HepG2 (cell line): ENCODE results near the gene ITIH3. TPM values are rescaled to one million over a fixed set of nuclear protein-coding genes. Genes with fewer than 3 reads are reported as not detected.

Experiments used
- JUN ChIP-seq: sonication (generic); formaldehyde crosslinking; IDR thresholded peaks from 2 replicates; pipeline ENCODE4 v1.4.0; 2020; ENCODE audit warnings: mild to moderate bottlenecking, missing genetic modification reagents
- MED1 ChIP-seq: sonication (generic); formaldehyde crosslinking; IDR thresholded peaks from 2 replicates; pipeline ENCODE4 v1.4.0; 2020; ENCODE audit warnings: missing genetic modification reagents
- MTA1 ChIP-seq: sonication (generic); formaldehyde crosslinking; IDR thresholded peaks from 2 replicates; pipeline ENCODE4 v1.4.0; 2020; ENCODE audit warnings: missing genetic modification reagents, mild to moderate bottlenecking, borderline replicate concordance
- NFE2L1 ChIP-seq: sonication (generic); formaldehyde crosslinking; IDR thresholded peaks from 2 replicates; pipeline ENCODE4 v1.4.0; 2020; ENCODE audit warnings: missing genetic modification reagents, mild to moderate bottlenecking, borderline replicate concordance
- NFE2L2 ChIP-seq: fragments of 150-350 bp; IDR thresholded peaks from 2 replicates; pipeline ENCODE4 v1.6.1; 2014; ENCODE audit warnings: low read length
- NR2F2 ChIP-seq: IDR thresholded peaks from 2 replicates; pipeline ENCODE4 v1.6.1; 2012; ENCODE audit warnings: low read depth, inconsistent platforms, borderline replicate concordance
- PPARG ChIP-seq: conservative IDR thresholded peaks from 2 replicates; pipeline ENCODE4 v1.6.1; 2016; ENCODE audit warnings: missing biosample characterization, missing genetic modification reagents
- RCOR2 ChIP-seq: IDR thresholded peaks from 2 replicates; pipeline ENCODE4 v1.6.1; 2016; ENCODE audit warnings: missing biosample characterization, missing genetic modification reagents
- TAF1 ChIP-seq: sonication (generic); formaldehyde crosslinking; IDR thresholded peaks from 2 replicates; pipeline ENCODE4 v1.4.0; 2020; ENCODE audit warnings: missing genetic modification reagents
- TEAD2 ChIP-seq: sonication (generic); formaldehyde crosslinking; IDR thresholded peaks from 2 replicates; pipeline ENCODE4 v1.9.0; 2021; ENCODE audit warnings: missing genetic modification reagents
- ZBTB3 ChIP-seq: sonication (generic); formaldehyde crosslinking; IDR thresholded peaks from 2 replicates; pipeline ENCODE4 v1.4.0; 2020; ENCODE audit warnings: low read depth, mild to moderate bottlenecking, moderate library complexity, missing genetic modification reagents, borderline replicate concordance
- ZNF556 ChIP-seq: sonication (generic); formaldehyde crosslinking; IDR thresholded peaks from 2 replicates; pipeline ENCODE4 v1.4.0; 2020; ENCODE audit warnings: mild to moderate bottlenecking, missing genetic modification reagents, borderline replicate concordance
- ZNF891 ChIP-seq: sonication (generic); formaldehyde crosslinking; IDR thresholded peaks from 2 replicates; pipeline ENCODE4 v1.5.0; 2020; ENCODE audit warnings: mild to moderate bottlenecking, missing genetic modification reagents
- polyA plus RNA-seq, 8 experiments: library from polyadenylated mRNA; depleted of rRNA in 3 of 8; stranded (reverse) in 7 of 8; unstranded in 1 of 8; fragments of >200 nt; fragmentation: Illumina TruSeq in 4 of 8; extraction: Trizol in 4 of 8; gene quantifications; 2 replicates each; pipeline versions ENCODE4 v1.2.1 to v1.2.3, GENCODE V29; 2011 to 2016; ENCODE audit warnings: low read depth in 4 of 8, missing spikeins in 1 of 8, mixed read lengths in 1 of 8; ENCODE audit not compliant: insufficient read depth in 1 of 8
- total RNA-seq, 5 experiments: library from RNA; depleted of rRNA; stranded (reverse); fragments of >200 nt; fragmentation: Illumina TruSeq; extraction: Trizol; gene quantifications; 2 replicates each; pipeline ENCODE4 v1.2.3, GENCODE V29; 2016; ENCODE audit warnings: low read depth in 1 of 5
- TF ChIP-seq, protein P1 (sequence below): sonication (generic); formaldehyde crosslinking; IDR thresholded peaks from 2 replicates; pipeline ENCODE4 v1.9.0; 2021; ENCODE audit warnings: missing genetic modification reagents, mild to moderate bottlenecking, borderline replicate concordance
- TF ChIP-seq, protein P2 (sequence below): sonication (generic); formaldehyde crosslinking; IDR thresholded peaks from 2 replicates; pipeline ENCODE4 v1.8.0; 2022; ENCODE audit warnings: mild to moderate bottlenecking, missing genetic modification reagents, moderate library complexity
- TF ChIP-seq, protein P3 (sequence below): sonication (generic); formaldehyde crosslinking; IDR thresholded peaks from 2 replicates; pipeline ENCODE4 v1.8.0; 2022; ENCODE audit warnings: missing genetic modification reagents, mild to moderate bottlenecking, borderline replicate concordance
- TF ChIP-seq, protein P4 (sequence below): sonication (generic); formaldehyde crosslinking; IDR thresholded peaks from 2 replicates; pipeline ENCODE4 v1.8.0; 2022; ENCODE audit warnings: missing genetic modification reagents, mild to moderate bottlenecking, inconsistent platforms, borderline replicate concordance
- TF ChIP-seq, protein P5 (sequence below): sonication (generic); formaldehyde crosslinking; IDR thresholded peaks from 2 replicates; pipeline ENCODE4 v1.5.1; 2020; ENCODE audit warnings: mild to moderate bottlenecking, missing genetic modification reagents, moderate library complexity
- TF ChIP-seq, protein P6 (sequence below): sonication (generic); formaldehyde crosslinking; IDR thresholded peaks from 2 replicates; pipeline ENCODE4 v1.5.0; 2020; ENCODE audit warnings: missing genetic modification reagents, mild to moderate bottlenecking, borderline replicate concordance

The ITIH3 gene
- total and polyA plus RNA-seq, 2 of the 13 experiments (the other 11 are each of a cell fraction or from before 2014, with no cell fraction given) = 105 to 632 TPM

DNA sequence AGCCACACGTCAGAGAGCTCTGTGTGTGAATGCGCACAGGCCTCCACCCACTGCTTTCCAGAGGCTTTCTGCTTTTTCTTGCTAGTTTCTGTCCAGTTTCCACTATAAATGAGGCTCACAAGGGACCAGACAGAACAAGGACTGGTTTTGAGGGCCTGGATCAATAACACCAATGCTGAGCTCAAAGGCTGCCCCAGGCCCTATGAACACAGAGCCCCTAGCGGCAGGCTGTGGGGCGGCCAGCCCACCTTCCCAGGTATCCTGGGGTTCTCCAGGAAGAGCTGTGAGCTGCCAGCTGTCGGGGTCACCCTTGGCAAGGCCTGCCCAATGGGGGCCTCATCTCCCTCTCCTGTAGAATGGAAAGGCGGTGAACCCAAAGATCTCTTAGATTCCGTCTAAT is 2.2 kb upstream of the ITIH3 start (continued):
- TF ChIP-seq, protein P1, sequence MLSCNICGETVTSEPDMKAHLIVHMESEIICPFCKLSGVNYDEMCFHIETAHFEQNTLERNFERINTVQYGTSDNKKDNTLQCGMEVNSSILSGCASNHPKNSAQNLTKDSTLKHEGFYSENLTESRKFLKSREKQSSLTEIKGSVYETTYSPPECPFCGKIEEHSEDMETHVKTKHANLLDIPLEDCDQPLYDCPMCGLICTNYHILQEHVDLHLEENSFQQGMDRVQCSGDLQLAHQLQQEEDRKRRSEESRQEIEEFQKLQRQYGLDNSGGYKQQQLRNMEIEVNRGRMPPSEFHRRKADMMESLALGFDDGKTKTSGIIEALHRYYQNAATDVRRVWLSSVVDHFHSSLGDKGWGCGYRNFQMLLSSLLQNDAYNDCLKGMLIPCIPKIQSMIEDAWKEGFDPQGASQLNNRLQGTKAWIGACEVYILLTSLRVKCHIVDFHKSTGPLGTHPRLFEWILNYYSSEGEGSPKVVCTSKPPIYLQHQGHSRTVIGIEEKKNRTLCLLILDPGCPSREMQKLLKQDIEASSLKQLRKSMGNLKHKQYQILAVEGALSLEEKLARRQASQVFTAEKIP (CRISPR knock-in tag) = no peak
- TF ChIP-seq MTA1 (CRISPR knock-in tag) (peak; percentile 33; the same call in 1 of the 2 replicates), MED1 (CRISPR knock-in tag) (peak; percentile 51), RCOR2 (CRISPR knock-in tag) (no peak), PPARG (CRISPR knock-in tag) (0 out of 2 replicates have a peak, but pooled peaks have one; percentile 27), NR2F2 (no peak), TEAD2 (CRISPR knock-in tag) (no peak), ZNF556 (CRISPR knock-in tag) (no peak; the same call in 1 of the 2 replicates), ZBTB3 (CRISPR knock-in tag) (no peak), NFE2L2 (no peak), NFE2L1 (no peak), TAF1 (no peak), JUN (no peak), ZNF891 (CRISPR knock-in tag) (0 out of 2 replicates have a peak, but pooled peaks have one; percentile 48)
- TF ChIP-seq, protein P2, sequence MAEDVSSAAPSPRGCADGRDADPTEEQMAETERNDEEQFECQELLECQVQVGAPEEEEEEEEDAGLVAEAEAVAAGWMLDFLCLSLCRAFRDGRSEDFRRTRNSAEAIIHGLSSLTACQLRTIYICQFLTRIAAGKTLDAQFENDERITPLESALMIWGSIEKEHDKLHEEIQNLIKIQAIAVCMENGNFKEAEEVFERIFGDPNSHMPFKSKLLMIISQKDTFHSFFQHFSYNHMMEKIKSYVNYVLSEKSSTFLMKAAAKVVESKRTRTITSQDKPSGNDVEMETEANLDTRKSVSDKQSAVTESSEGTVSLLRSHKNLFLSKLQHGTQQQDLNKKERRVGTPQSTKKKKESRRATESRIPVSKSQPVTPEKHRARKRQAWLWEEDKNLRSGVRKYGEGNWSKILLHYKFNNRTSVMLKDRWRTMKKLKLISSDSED (CRISPR knock-in tag) = no peak
- TF ChIP-seq, protein P3, sequence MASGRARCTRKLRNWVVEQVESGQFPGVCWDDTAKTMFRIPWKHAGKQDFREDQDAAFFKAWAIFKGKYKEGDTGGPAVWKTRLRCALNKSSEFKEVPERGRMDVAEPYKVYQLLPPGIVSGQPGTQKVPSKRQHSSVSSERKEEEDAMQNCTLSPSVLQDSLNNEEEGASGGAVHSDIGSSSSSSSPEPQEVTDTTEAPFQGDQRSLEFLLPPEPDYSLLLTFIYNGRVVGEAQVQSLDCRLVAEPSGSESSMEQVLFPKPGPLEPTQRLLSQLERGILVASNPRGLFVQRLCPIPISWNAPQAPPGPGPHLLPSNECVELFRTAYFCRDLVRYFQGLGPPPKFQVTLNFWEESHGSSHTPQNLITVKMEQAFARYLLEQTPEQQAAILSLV (CRISPR knock-in tag) = no peak
- TF ChIP-seq, protein P4, sequence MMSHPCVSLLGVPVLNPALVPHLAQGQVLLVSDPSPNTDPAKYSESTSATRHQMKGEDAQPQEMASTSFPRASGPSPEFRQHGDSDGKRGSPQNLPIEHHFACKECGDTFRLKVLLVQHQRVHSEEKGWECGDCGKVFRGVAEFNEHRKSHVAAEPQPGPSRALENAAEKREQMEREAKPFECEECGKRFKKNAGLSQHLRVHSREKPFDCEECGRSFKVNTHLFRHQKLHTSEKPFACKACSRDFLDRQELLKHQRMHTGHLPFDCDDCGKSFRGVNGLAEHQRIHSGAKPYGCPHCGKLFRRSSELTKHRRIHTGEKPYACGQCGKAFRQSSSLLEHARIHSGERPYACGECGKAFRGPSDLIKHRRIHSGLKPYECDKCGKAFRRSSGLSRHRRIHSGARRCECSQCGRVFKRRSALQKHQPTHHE (CRISPR knock-in tag) = no peak
- TF ChIP-seq, protein P5, sequence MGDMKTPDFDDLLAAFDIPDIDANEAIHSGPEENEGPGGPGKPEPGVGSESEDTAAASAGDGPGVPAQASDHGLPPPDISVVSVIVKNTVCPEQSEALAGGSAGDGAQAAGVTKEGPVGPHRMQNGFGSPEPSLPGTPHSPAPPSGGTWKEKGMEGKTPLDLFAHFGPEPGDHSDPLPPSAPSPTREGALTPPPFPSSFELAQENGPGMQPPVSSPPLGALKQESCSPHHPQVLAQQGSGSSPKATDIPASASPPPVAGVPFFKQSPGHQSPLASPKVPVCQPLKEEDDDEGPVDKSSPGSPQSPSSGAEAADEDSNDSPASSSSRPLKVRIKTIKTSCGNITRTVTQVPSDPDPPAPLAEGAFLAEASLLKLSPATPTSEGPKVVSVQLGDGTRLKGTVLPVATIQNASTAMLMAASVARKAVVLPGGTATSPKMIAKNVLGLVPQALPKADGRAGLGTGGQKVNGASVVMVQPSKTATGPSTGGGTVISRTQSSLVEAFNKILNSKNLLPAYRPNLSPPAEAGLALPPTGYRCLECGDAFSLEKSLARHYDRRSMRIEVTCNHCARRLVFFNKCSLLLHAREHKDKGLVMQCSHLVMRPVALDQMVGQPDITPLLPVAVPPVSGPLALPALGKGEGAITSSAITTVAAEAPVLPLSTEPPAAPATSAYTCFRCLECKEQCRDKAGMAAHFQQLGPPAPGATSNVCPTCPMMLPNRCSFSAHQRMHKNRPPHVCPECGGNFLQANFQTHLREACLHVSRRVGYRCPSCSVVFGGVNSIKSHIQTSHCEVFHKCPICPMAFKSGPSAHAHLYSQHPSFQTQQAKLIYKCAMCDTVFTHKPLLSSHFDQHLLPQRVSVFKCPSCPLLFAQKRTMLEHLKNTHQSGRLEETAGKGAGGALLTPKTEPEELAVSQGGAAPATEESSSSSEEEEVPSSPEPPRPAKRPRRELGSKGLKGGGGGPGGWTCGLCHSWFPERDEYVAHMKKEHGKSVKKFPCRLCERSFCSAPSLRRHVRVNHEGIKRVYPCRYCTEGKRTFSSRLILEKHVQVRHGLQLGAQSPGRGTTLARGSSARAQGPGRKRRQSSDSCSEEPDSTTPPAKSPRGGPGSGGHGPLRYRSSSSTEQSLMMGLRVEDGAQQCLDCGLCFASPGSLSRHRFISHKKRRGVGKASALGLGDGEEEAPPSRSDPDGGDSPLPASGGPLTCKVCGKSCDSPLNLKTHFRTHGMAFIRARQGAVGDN (CRISPR knock-in tag) = peak; percentile 85
- TF ChIP-seq, protein P6, sequence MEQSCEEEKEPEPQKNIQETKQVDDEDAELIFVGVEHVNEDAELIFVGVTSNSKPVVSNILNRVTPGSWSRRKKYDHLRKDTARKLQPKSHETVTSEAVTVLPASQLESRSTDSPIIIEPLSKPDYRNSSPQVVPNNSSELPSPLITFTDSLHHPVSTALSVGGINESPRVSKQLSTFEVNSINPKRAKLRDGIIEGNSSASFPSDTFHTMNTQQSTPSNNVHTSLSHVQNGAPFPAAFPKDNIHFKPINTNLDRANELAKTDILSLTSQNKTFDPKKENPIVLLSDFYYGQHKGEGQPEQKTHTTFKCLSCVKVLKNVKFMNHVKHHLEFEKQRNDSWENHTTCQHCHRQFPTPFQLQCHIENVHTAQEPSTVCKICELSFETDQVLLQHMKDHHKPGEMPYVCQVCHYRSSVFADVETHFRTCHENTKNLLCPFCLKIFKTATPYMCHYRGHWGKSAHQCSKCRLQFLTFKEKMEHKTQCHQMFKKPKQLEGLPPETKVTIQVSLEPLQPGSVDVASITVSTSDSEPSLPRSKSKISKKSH = no peak
